NOMO-1 treated with DMSO at 0.1 percent for 48 hours (cell line): Measurements from ENCODE around the gene HOXA7.

ENCODE experiments used
- DNase-seq: peaks from one replicate; lab custom pipeline; 2025; ENCODE audit not compliant: unreplicated experiment; lab: John Stamatoyannopoulos, UW

HOXA7 gene

GRCh38 chr7:27148031-27148755 lies 8.3 kb downstream of the HOXA7 start:
- DNase-seq: no peak

- no peak for DNase-seq
These were observed 9.1 kb downstream of the HOXA7 start, which contains the start of gene HOXA6 for GRCh38 chr7:27147199-27148030. HOXA6 (minus strand) TSS chr7:27147774; CDS start chr7:27147749, 25 bp downstream.

- DNase-seq: no peak
These were observed 9.8 kb downstream of the HOXA7 start for GRCh38 chr7:27146491-27147198.

GRCh38 chr7:27145914-27146412 lies 10.5 kb downstream of the HOXA7 start:
- DNase-seq: no peak

- DNase-seq: no peak
These were observed 11.1 kb downstream of the HOXA7 start for GRCh38 chr7:27145165-27145913.

GRCh38 chr7:27144781-27145164 lies 11.7 kb downstream of the HOXA7 start:
- no peak for DNase-seq

- DNase-seq: no peak
These were observed 12.3 kb downstream of the HOXA7 start for GRCh38 chr7:27143950-27144780.

- DNase-seq: no peak
These were observed 13.2 kb downstream of the HOXA7 start, which contains the start of gene HOXA5 for GRCh38 chr7:27143023-27143949. HOXA5 (minus strand) TSS chr7:27143681; CDS start chr7:27143607, 74 bp downstream.

GRCh38 chr7:27142580-27143022 lies 13.9 kb downstream of the HOXA7 start:
- no peak for DNase-seq

- no peak for DNase-seq
These were observed 14.4 kb downstream of the HOXA7 start for GRCh38 chr7:27141923-27142579.

GRCh38 chr7:27141137-27141922 lies 15.1 kb downstream of the HOXA7 start:
- no peak for DNase-seq

GRCh38 chr7:27140126-27140857 lies 16.2 kb downstream of the HOXA7 start:
- DNase-seq: no peak

GRCh38 chr7:27139334-27140125 lies 16.9 kb downstream of the HOXA7 start:
- no peak for DNase-seq

GRCh38 chr7:27138985-27139333 lies 17.5 kb downstream of the HOXA7 start:
- no peak for DNase-seq

GRCh38 chr7:27138472-27138871 lies 18.0 kb downstream of the HOXA7 start:
- no peak for DNase-seq
